ENCODE results near the gene IL4R.

- TF ChIP-seq CTCF (IDR thresholded peaks at IDR 0.05) (no peak), POLR2A (IDR thresholded peaks at IDR 0.05) (no peak), POLR2AphosphoS5 (IDR thresholded peaks at IDR 0.05; ENCODE audit: insufficient read depth in 1 of 2, low read depth in 1 of 2) (no peak)
Observed at GRCh38 chr16:27405546-27406451, 92.0 kb downstream of the IL4R start.
